HepG2 (cell line): Measurements from ENCODE around the gene TDRD10. TPM values are rescaled to one million over a fixed set of nuclear protein-coding genes. Genes with fewer than 3 reads are reported as not detected.
A peak's percentile ranks its signal among the peaks of the same experiment; 100 is the strongest.

Experiments used
- ATAC-seq: fragments of 200-7000 bp; cut with Tn5 transposase; 3 replicates; pipeline ENCODE4 v1.9.1; 2020; ENCODE audit warnings: mild to moderate bottlenecking, moderate library complexity
- BruUV-seq: library from RNA; stranded (reverse); fragments of 400-500 nt; replicated peaks from 2 replicates; lab custom pipeline; 2021; lab: Mats Ljungman, UMichigan
- CTCF ChIA-PET: fragments of 300-600 bp; formaldehyde crosslinking; extraction: SDS; loops from one replicate; lab custom pipeline; 2021; ENCODE audit warnings: low total read pairs, inconsistent platforms, low intra/inter-chr PET ratio; lab: Yijun Ruan, JAX
- POLR2A ChIA-PET: fragments of 350-600 bp; sonication (Branson Sonifier 250); formaldehyde crosslinking; loops from one replicate; lab custom pipeline; 2020; ENCODE audit warnings: antibody characterized with exemption, inconsistent platforms; lab: Yijun Ruan, JAX
- DNase-seq: peaks from one replicate; pipeline ENCODE4 v3.0.0-alpha.2; 2015; ENCODE audit warnings: low spot score
- FAIRE-seq: peaks from 3 replicates; lab custom pipeline; 2011; peaks lifted over from hg19 to GRCh38; lab: Jason Lieb, UNC
- H2AFZ ChIP-seq: one replicate; pipeline ENCODE4 v1.6.1; 2011; ENCODE audit warnings: low read length, inconsistent platforms
- H3K27ac ChIP-seq: fragments of 300-600 bp; 3 replicates; pipeline ENCODE4 v1.8.0; 2011; ENCODE audit warnings: mixed run types, mild to moderate bottlenecking, mixed read lengths, low read length, inconsistent platforms; ENCODE audit not compliant: insufficient read depth; ENCODE audit errors: extremely low read length
- H3K27me3 ChIP-seq, 2 experiments: fragments of 200-600 bp in 1 of 2; 2 replicates in 1 of 2; 3 replicates in 1 of 2; pipeline versions ENCODE4 v1.6.0 to v1.8.0; 2011; ENCODE audit warnings: low read length in 2 of 2, mild to moderate bottlenecking in 2 of 2, moderate library complexity in 2 of 2, inconsistent platforms in 1 of 2; ENCODE audit not compliant: insufficient read depth in 2 of 2, control insufficient read depth in 1 of 2
- H3K36me3 ChIP-seq, 2 experiments: fragments of 200-600 bp in 1 of 2; replicated peaks in 1 of 2; 2 replicates in 1 of 2; 3 replicates in 1 of 2; pipeline versions ENCODE4 v1.5.1 to v1.8.0; 2011; ENCODE audit warnings: low read length in 2 of 2, inconsistent platforms in 1 of 2; ENCODE audit not compliant: insufficient read depth in 2 of 2, control insufficient read depth in 1 of 2
- H3K4me1 ChIP-seq: 2 replicates; pipeline ENCODE4 v1.5.1; 2012; ENCODE audit warnings: low read length, inconsistent platforms; ENCODE audit not compliant: insufficient read depth
- H3K4me2 ChIP-seq: 2 replicates; pipeline ENCODE4 v1.6.0; 2011; ENCODE audit warnings: low read depth, low read length, inconsistent platforms
- H3K4me3 ChIP-seq, 3 experiments: fragments of 200-600 bp in 1 of 3; sonication (generic), shearing (Covaris generic) in 1 of 3; replicated peaks in 1 of 3; 2 replicates each; pipeline ENCODE4 v1.5.1; 2011 to 2016; ENCODE audit warnings: low read length in 3 of 3, inconsistent platforms in 2 of 3, low read depth in 2 of 3, mild to moderate bottlenecking in 2 of 3, control low read depth in 1 of 3, mixed read lengths in 1 of 3; ENCODE audit not compliant: insufficient read depth in 1 of 3
- H3K79me2 ChIP-seq: one replicate; pipeline ENCODE4 v1.6.1; 2011; ENCODE audit warnings: low read length, inconsistent platforms; ENCODE audit not compliant: insufficient read depth
- H3K9ac ChIP-seq: 2 replicates; pipeline ENCODE4 v1.6.0; 2011; ENCODE audit warnings: mild to moderate bottlenecking, low read depth, low read length, inconsistent platforms; ENCODE audit not compliant: insufficient read depth
- H3K9me3 ChIP-seq: 2 replicates; pipeline ENCODE4 v1.5.1; 2012; ENCODE audit warnings: mild to moderate bottlenecking, low read length
- H4K20me1 ChIP-seq: 2 replicates; pipeline ENCODE4 v1.6.0; 2011; ENCODE audit warnings: inconsistent platforms, mild to moderate bottlenecking, low read length, moderate library complexity; ENCODE audit not compliant: insufficient read depth
- MTF2 ChIP-seq: sonication (generic); formaldehyde crosslinking; IDR thresholded peaks from 2 replicates; pipeline ENCODE4 v1.5.0; 2020; ENCODE audit warnings: missing genetic modification reagents, borderline replicate concordance
- SAP130 ChIP-seq: IDR thresholded peaks from 2 replicates; pipeline ENCODE4 v1.6.1; 2016; ENCODE audit warnings: low read depth
- SP2 ChIP-seq: sonication (generic); formaldehyde crosslinking; IDR thresholded peaks from 2 replicates; pipeline ENCODE4 v1.5.1; 2020; ENCODE audit warnings: mild to moderate bottlenecking, missing genetic modification reagents
- TEAD3 ChIP-seq: optimal IDR thresholded peaks from 2 replicates; pipeline ENCODE3; 2016; ENCODE audit warnings: borderline replicate concordance
- ZNF205 ChIP-seq: IDR thresholded peaks from 2 replicates; pipeline ENCODE4 v1.6.1; 2018; ENCODE audit warnings: missing biosample characterization, missing genetic modification reagents
- ZNF598 ChIP-seq: sonication (generic); formaldehyde crosslinking; IDR thresholded peaks from 2 replicates; pipeline ENCODE4 v1.5.1; 2020; ENCODE audit warnings: mild to moderate bottlenecking, missing genetic modification reagents, borderline replicate concordance
- WGBS: methylation state at CpG from one replicate; pipeline ENCODE4 v1.1.6; 2017; ENCODE audit warnings: low lambda C conversion rate; 5-methylcytosine and 5-hydroxymethylcytosine counted together
- in situ Hi-C: cut with HindIII; loops from 2 replicates; pipeline ENCODE4 v1.10.0; 2017; ENCODE audit warnings: low pct_unique_long_range_greater_than_20kb; ENCODE audit not compliant: extremely low pct_ligation_motif_present
- intact Hi-C: fragments of 100-400 bp; cut with micrococcal nuclease; formaldehyde crosslinking; loops from one replicate; pipeline ENCODE4 v1.10.0; 2022; ENCODE audit not compliant: unreplicated experiment
- polyA plus RNA-seq, 8 experiments: library from polyadenylated mRNA; depleted of rRNA in 3 of 8; stranded (reverse) in 7 of 8; unstranded in 1 of 8; fragments of >200 nt; fragmentation: Illumina TruSeq in 4 of 8; extraction: Trizol in 4 of 8; gene quantifications; 2 replicates each; pipeline versions ENCODE4 v1.2.1 to v1.2.3, GENCODE V29; 2011 to 2016; ENCODE audit warnings: low read depth in 4 of 8, missing spikeins in 1 of 8, mixed read lengths in 1 of 8; ENCODE audit not compliant: insufficient read depth in 1 of 8
- total RNA-seq, 5 experiments: library from RNA; depleted of rRNA; stranded (reverse); fragments of >200 nt; fragmentation: Illumina TruSeq; extraction: Trizol; gene quantifications; 2 replicates each; pipeline ENCODE4 v1.2.3, GENCODE V29; 2016; ENCODE audit warnings: low read depth in 1 of 5
- TF ChIP-seq, protein P1 (sequence below): sonication (generic); formaldehyde crosslinking; IDR thresholded peaks from 2 replicates; pipeline ENCODE4 v1.9.0; 2021; ENCODE audit warnings: missing genetic modification reagents, borderline replicate concordance
- TF ChIP-seq, protein P2 (sequence below): sonication (generic); formaldehyde crosslinking; IDR thresholded peaks from 2 replicates; pipeline ENCODE4 v1.8.0; 2023; ENCODE audit warnings: mild to moderate bottlenecking, missing genetic modification reagents
- TF ChIP-seq, protein P3 (sequence below): sonication (generic); formaldehyde crosslinking; IDR thresholded peaks from 2 replicates; pipeline ENCODE4 v1.5.0; 2020; ENCODE audit warnings: mild to moderate bottlenecking, missing genetic modification reagents, borderline replicate concordance

Gene TDRD10
- total and polyA plus RNA-seq, 2 of the 13 experiments (the other 11 are each of a cell fraction or from before 2014, with no cell fraction given) = not detected

DNA sequence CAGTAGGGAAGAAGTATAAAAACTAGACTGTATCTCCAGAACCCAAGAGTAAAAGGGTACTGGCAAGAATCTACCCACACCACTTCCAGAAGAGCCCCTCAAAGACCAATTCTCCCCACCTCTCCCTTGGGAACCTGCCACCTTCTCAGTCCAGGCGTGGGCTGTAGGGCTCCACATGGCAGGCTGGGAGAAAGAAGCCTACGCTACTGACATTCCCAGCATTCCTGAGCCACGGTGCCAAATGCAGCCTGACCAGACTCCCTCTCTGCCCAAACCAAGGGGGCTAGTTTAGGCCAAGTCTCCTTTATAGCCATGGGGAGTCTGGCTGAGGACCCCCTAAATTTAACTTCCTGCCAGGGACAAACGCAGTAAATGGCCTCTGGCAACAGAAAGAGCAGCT, 54.4 kb downstream of the TDRD10 start:
- POLR2A ChIA-PET = interaction anchor here (0.9 kb wide), 1 partner anchor 10 kb away, joined by 3 read pairs; no protein-coding TSS in a partner anchor
- H2AFZ ChIP-seq = no peak overlapping the region
- H3K27ac ChIP-seq = peak overlapping the region; percentile 2
- no peaks in the 10 kb centered on the region for H3K9me3 ChIP-seq
- peaks cover 31 to 47% of the 10 kb centered on the region in 2 experiments for H3K36me3 ChIP-seq
- BruUV-seq = no TSS peak
- ATAC-seq = no peak; the same call in 2 of the 3 replicates
- 30% methylated on average over 3 of the region's 4 CpGs for WGBS
- no peaks in the 10 kb centered on the region; a peak in 1 of 5 replicates for H3K27me3 ChIP-seq
- peak overlapping the region; percentile 35 to 96 (median 95) for H3K4me3 ChIP-seq
- H3K4me1 ChIP-seq = peaks cover 34% of the 10 kb centered on the region
- DNase-seq = no peak
- in situ Hi-C loops (no loop called here), intact Hi-C loops (loop anchor here (5.0 kb wide), 3 partner anchors 51 to 446 kb away; partner anchors contain the start of genes ADAR and ZBTB7B)
- CTCF ChIA-PET = no interaction called here
- no peak for TF ChIP-seq SP2 (CRISPR knock-in tag)
- peak; percentile 86 for TF ChIP-seq TEAD3 (CRISPR knock-in tag)
- TF ChIP-seq SAP130 (CRISPR knock-in tag) = peak; percentile 29; the same call in 1 of the 2 replicates
- peak overlapping the region; percentile 98 for H3K4me2 ChIP-seq
- no peak for FAIRE-seq
- H3K9ac ChIP-seq = peak overlapping the region; percentile 89
- H4K20me1 ChIP-seq = no peaks in the 10 kb centered on the region; the same call in 1 of the 2 replicates
- H3K79me2 ChIP-seq = peaks cover 32% of the 10 kb centered on the region

DNA sequence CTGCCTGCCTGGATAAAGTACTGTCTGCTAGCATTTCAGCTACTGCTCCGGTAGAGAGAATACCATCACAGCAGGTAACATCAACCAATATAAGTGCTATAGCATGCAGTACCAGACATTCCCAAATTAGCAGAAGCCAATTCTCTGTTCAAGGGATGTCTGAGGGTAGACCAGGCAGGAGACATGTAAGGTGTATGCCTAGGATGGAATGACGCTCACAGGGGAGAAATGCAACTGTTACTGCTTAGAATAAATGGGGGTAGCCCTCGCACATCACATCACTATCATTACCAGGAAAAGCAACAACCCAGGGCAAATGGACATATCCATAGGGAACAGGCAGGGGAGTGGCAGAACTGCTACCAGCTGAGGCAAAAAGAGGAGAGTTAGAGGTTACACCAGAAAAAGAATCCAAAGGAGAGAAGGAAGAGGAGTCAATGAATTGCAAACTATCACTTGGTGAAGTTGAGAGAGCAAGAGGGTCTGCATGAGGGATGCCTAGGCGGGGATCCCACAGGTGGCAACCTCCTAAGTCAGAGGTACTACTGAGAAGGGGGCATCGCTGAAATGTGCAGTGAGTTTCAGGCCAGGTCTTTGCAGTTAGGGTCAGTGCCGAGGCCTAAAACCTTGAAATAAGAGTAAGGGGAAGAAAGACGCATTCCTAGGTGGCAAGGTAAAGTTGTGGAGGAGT, 55.4 kb downstream of the TDRD10 start:
- Histone ChIP-seq H3K27ac (peak overlapping the region; percentile 60), H3K36me3 (peaks cover 23 to 37% of the 10 kb centered on the region in 2 experiments), H3K27me3 (no peaks in the 10 kb centered on the region; a peak in 1 of 5 replicates), H3K4me1 (peaks cover 34% of the 10 kb centered on the region), H3K79me2 (peaks cover 32% of the 10 kb centered on the region), H3K9ac (peak overlapping the region; percentile 89), H4K20me1 (no peaks in the 10 kb centered on the region; the same call in 1 of the 2 replicates), H3K4me3 (peak overlapping the region; percentile 91 to 96 (median 95)), H3K4me2 (peak overlapping the region; percentile 98), H2AFZ (no peak overlapping the region), H3K9me3 (no peaks in the 10 kb centered on the region)
- no peak for ATAC-seq
- no peak for DNase-seq
- ChIA-PET POLR2A (interaction anchor here (0.9 kb wide), 1 partner anchor 11 kb away, joined by 3 read pairs; no protein-coding TSS in a partner anchor), CTCF (no interaction called here)
- peak; percentile 4 for FAIRE-seq
- intact Hi-C loops (loop anchor here (5.0 kb wide), 3 partner anchors 50 to 445 kb away; partner anchors contain the start of genes ADAR and ZBTB7B), in situ Hi-C loops (no loop called here)
- 19% methylated on average over 7 of the region's 7 CpGs for WGBS
- no TSS peak for BruUV-seq
- TF ChIP-seq ZNF205 (CRISPR knock-in tag) (peak; percentile 97), ZNF598 (CRISPR knock-in tag) (no peak), MTF2 (CRISPR knock-in tag) (0 out of 2 replicates have a peak, but pooled peaks have one; percentile 29)
- TF ChIP-seq, protein P1, sequence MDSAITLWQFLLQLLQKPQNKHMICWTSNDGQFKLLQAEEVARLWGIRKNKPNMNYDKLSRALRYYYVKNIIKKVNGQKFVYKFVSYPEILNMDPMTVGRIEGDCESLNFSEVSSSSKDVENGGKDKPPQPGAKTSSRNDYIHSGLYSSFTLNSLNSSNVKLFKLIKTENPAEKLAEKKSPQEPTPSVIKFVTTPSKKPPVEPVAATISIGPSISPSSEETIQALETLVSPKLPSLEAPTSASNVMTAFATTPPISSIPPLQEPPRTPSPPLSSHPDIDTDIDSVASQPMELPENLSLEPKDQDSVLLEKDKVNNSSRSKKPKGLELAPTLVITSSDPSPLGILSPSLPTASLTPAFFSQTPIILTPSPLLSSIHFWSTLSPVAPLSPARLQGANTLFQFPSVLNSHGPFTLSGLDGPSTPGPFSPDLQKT (CRISPR knock-in tag) = no peak
- TF ChIP-seq, protein P2, sequence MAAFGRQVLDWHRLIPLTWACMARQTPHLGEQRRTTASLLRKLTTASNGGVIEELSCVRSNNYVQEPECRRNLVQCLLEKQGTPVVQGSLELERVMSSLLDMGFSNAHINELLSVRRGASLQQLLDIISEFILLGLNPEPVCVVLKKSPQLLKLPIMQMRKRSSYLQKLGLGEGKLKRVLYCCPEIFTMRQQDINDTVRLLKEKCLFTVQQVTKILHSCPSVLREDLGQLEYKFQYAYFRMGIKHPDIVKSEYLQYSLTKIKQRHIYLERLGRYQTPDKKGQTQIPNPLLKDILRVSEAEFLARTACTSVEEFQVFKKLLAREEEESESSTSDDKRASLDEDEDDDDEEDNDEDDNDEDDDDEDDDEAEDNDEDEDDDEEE (CRISPR knock-in tag) = no peak; the same call in 1 of the 2 replicates
- TF ChIP-seq, protein P3, sequence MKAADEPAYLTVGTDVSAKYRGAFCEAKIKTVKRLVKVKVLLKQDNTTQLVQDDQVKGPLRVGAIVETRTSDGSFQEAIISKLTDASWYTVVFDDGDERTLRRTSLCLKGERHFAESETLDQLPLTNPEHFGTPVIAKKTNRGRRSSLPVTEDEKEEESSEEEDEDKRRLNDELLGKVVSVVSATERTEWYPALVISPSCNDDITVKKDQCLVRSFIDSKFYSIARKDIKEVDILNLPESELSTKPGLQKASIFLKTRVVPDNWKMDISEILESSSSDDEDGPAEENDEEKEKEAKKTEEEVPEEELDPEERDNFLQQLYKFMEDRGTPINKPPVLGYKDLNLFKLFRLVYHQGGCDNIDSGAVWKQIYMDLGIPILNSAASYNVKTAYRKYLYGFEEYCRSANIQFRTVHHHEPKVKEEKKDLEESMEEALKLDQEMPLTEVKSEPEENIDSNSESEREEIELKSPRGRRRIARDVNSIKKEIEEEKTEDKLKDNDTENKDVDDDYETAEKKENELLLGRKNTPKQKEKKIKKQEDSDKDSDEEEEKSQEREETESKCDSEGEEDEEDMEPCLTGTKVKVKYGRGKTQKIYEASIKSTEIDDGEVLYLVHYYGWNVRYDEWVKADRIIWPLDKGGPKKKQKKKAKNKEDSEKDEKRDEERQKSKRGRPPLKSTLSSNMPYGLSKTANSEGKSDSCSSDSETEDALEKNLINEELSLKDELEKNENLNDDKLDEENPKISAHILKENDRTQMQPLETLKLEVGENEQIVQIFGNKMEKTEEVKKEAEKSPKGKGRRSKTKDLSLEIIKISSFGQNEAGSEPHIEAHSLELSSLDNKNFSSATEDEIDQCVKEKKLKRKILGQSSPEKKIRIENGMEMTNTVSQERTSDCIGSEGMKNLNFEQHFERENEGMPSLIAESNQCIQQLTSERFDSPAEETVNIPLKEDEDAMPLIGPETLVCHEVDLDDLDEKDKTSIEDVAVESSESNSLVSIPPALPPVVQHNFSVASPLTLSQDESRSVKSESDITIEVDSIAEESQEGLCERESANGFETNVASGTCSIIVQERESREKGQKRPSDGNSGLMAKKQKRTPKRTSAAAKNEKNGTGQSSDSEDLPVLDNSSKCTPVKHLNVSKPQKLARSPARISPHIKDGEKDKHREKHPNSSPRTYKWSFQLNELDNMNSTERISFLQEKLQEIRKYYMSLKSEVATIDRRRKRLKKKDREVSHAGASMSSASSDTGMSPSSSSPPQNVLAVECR = 0 out of 2 replicates have a peak, but pooled peaks have one; percentile 26
